GM10248 (cell line): ENCODE measurements around the gene PTK7.

ENCODE experiments used
- CTCF ChIA-PET: fragments of 300-600 bp; sonication (Branson Sonifier 250); formaldehyde crosslinking; extraction: SDS; loops from one replicate; lab custom pipeline; 2021; ENCODE audit warnings: antibody characterized with exemption; lab: Yijun Ruan, JAX
- POLR2A ChIA-PET: fragments of 350-650 bp; sonication (Branson Sonifier 250); formaldehyde crosslinking; extraction: SDS; loops from one replicate; lab custom pipeline; 2020; ENCODE audit warnings: antibody characterized with exemption; lab: Yijun Ruan, JAX
- DNase-seq: peaks from one replicate; pipeline ENCODE4 v3.0.0; 2012; ENCODE audit errors: extremely low spot score
- CTCF ChIP-seq: IDR thresholded peaks from 2 replicates; pipeline ENCODE4 v1.5.1; 2012; ENCODE audit warnings: mild to moderate bottlenecking, low read depth; ENCODE audit errors: extremely low read depth, missing control alignments, control extremely low read depth

Gene PTK7

GRCh38 chr6:43146709-43147688 is 70.9 kb downstream of the PTK7 start:
- CTCF ChIA-PET: interaction anchor here (0.7 to 8.0 kb wide), 7 partner anchors 10 to 360 kb away, joined by 3 to 65 read pairs (median 4); partner anchors contain the start of genes KLHDC3 and MEA1
- no peak for DNase-seq
- POLR2A ChIA-PET: no interaction called here
- no peak for TF ChIP-seq CTCF

GRCh38 chr6:43147691-43148477 is 71.8 kb downstream of the PTK7 start:
- no peak for DNase-seq
- TF ChIP-seq CTCF: no peak
- ChIA-PET CTCF (interaction anchor here (0.7 to 8.0 kb wide), 6 partner anchors 10 to 359 kb away, joined by 3 to 65 read pairs (median 4); partner anchors contain the start of genes KLHDC3 and MEA1), POLR2A (no interaction called here)

- ChIA-PET CTCF (interaction anchor here (1.7 to 8.0 kb wide), 2 partner anchors 9 to 248 kb away, joined by 5 to 65 read pairs; no protein-coding TSS in a partner anchor), POLR2A (no interaction called here)
- no peak for DNase-seq
- no peak for TF ChIP-seq CTCF
Observed at GRCh38 chr6:43149265-43149664, 73.2 kb downstream of the PTK7 start.

- ChIA-PET POLR2A (no interaction called here), CTCF (interaction anchor here (1.7 kb wide), 1 partner anchor 8 kb away, joined by 5 read pairs; no protein-coding TSS in a partner anchor)
- no peak for TF ChIP-seq CTCF
- DNase-seq: no peak
Observed at GRCh38 chr6:43150051-43150751, 74.1 kb downstream of the PTK7 start.

- ChIA-PET POLR2A (no interaction called here), CTCF (interaction anchor here (2.8 kb wide), 1 partner anchor 16 kb away, joined by 22 read pairs; no protein-coding TSS in a partner anchor)
- no peak for TF ChIP-seq CTCF
- no peak for DNase-seq
Observed at GRCh38 chr6:43159599-43159998, 83.5 kb downstream of the PTK7 start.
